Activated CD4-positive, alpha-beta T cell treated with anti-CD3 and anti-CD28 coated beads, Interleukin-2, amount 50 U/mL, for 48 hours (primary cell): ENCODE data around the gene KIF17.

Experiments
- DNase-seq, 2 experiments: peaks; one replicate each; pipeline ENCODE4 v3.0.0-alpha.2; 2020

Gene KIF17

GRCh38 chr1:20657024-20657423 lies 60.8 kb downstream of the KIF17 start:
- no peak for DNase-seq

DNA sequence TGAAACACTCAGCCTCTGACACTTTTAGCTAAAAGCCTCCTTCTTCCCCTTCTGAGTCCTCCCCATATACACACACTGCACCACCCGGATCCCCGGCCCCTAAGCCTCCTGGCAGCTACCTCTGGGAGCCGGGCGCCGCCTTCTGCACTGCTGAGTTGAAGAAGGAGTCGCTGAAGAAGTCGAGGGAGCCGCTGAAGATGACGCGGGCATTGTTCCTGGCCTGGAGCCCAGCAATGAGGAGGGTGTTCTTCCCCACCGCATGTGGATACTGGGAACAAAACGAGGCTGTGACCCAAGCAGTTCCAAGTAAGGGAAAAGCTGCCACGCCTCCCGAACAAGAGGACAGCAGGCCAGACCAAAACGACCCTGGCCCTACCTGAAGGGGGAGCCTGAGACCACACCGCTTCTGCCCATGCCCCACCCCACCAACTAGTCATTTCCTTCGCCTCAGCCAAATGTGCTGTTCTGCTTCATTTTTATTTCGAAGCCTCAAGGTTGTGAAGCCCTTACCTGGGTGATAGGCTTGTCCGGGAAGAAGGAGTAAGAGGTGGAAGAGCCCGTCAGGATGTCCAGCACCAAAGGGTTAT lies 63.6 kb downstream of the KIF17 start:
- no peak for DNase-seq

DNA sequence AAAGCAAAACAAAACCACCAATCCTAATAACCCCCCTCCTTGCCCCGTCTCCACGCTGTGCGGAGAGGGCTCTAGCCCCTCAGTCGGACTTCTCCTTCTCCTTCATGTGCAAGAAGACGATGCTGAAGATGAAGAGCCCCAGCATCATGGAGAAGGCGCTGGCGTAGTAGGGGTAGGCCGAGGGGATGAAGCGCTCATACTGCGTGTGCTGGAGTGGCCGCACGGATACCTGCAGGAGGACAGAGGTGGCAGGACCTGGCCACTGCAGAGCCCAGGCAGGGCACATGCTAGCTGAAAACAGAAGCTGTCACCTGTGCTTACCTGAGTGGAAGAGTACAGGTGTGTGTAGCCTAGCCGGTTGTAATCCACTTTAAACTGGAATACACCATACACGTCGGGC lies 65.5 kb downstream of the KIF17 start:
- no peak for DNase-seq

DNA sequence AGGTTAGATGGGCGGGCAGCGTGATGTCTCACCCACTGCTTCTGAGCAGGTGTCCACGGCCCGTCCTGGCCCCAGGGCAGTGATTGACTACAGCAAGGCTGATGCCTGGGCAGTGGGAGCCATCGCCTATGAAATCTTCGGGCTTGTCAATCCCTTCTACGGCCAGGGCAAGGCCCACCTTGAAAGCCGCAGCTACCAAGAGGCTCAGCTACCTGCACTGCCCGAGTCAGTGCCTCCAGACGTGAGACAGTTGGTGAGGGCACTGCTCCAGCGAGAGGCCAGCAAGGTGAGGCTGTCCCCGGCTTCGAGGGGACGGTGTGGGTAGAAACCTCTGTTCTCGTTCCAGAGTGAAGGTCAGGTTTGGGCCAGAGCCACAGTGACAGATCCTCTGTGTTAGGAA lies 68.9 kb downstream of the KIF17 start:
- DNase-seq = no peak

DNA sequence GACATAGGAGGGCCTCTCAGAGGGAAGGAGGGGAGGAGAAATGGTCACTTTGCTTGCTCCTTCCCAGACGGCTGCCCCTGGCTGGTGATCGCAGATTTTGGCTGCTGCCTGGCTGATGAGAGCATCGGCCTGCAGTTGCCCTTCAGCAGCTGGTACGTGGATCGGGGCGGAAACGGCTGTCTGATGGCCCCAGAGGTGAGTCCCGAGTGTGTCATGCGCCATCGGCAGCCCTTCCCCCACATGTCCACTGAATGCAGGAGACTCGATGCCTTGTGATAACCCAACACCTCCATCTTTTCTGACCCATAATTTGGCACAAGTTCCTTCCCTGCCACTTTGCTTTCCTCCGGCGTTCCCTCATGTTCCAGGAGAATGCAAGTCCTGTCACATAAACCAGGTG lies 69.4 kb downstream of the KIF17 start:
- DNase-seq = no peak

- no peak for DNase-seq
Observed at GRCh38 chr1:20645414-20645813, 72.4 kb downstream of the KIF17 start.

DNA sequence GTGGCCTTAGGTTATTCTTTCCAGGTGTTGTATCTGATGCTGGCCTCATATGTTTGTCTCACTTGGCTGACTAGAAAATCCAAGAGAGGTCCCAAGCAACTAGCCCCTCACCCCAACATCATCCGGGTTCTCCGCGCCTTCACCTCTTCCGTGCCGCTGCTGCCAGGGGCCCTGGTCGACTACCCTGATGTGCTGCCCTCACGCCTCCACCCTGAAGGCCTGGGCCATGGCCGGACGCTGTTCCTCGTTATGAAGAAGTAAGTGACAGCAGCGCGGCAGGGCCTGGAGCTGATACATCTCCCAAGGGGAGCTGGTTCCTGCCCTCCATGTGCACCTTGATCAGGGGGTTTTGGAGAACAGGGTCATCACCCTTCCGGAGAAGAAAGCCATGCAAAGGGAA lies 73.4 kb downstream of the KIF17 start:
- no peak for DNase-seq

DNA sequence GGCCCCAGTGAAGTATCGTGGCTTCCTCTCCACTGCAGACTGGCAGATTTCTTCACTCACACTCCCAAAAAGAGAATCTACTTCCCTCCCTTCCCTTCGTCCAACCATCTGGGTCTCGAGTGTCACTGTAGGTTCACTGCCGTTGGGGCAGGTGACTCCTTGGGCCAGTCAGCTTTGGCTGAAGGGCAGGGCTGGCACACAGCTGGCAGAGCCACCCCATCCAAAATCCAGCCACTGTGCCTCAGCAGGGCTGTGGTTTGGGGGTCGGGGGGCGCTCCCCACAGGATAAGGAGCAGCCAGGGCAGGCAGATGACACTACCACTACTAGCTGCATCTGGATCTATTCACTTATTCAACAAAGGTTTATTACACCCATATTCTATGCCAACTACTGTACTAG lies 74.7 kb downstream of the KIF17 start:
- DNase-seq = no peak

- no peak for DNase-seq
Observed at GRCh38 chr1:20641975-20642374, 75.8 kb downstream of the KIF17 start.

- DNase-seq = peak; percentile 53 to 68
Observed at GRCh38 chr1:20640183-20640597, 77.6 kb downstream of the KIF17 start.

DNA sequence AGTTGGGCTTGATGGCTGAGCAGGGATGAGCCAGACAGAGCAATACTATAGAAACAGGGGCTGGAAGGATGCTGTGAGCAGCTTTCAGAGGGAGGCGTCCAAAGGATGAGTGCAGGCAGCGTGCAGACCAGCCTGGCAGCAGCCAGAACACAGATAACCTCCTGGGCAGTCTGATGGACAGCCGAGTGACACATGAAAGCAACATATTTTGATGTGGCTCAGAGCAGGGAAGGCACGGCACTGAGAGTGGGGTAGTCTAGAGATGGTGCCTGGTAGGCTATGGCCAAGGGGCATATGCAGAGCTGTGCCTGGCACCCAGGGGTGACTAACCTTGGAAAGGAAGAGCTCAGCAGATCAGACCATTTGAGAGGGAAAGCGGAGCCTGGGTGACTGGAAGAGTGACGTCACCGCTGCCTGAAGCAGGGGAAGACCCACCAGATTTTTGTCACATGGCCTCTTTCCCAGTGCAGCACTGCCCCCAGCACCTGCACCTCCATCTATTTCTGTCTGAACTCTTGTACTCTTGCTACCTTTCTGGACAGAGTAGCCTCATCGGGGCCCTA lies 80.9 kb downstream of the KIF17 start:
- no peak for DNase-seq

GRCh38 chr1:20634594-20635084 lies 83.2 kb downstream of the KIF17 start:
- peak; percentile 9 to 33 for DNase-seq

GRCh38 chr1:20634065-20634593 lies 83.7 kb downstream of the KIF17 start:
- peak; percentile 9 to 29 for DNase-seq

DNA sequence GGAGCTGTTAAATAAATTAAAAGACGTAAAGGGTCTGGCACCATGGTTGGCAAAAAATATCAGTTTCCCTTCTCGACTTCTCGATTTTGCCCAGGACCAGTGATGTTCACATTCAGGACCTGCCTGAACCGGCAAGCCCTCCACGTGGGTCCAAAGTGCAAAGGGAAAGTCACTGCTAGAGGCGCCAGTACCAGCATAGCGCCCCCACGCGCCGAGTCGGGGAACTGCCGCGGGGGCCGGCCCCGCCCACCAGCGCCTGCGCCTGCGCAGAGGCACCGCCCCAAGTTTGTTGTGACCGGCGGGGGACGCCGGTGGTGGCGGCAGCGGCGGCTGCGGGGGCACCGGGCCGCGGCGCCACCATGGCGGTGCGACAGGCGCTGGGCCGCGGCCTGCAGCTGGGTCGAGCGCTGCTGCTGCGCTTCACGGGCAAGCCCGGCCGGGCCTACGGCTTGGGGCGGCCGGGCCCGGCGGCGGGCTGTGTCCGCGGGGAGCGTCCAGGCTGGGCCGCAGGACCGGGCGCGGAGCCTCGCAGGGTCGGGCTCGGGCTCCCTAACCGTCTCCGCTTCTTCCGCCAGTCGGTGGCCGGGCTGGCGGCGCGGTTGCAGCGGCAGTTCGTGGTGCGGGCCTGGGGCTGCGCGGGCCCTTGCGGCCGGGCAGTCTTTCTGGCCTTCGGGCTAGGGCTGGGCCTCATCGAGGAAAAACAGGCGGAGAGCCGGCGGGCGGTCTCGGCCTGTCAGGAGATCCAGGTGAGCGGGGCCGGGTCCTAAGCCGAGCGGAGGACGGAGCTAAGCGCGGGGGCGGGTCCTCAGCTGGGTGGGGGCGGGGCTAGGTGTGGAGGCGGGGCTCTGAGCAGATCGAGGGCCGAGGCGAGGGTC lies 84.4 kb downstream of the KIF17 start, which contains the start of gene PINK1:
Gene PINK1 (plus strand): TSS at position 269 of the 875 bp plus-strand sequence. CDS start 91 bp downstream, at position 360.
- DNase-seq = peak; percentile 78 to 85

GRCh38 chr1:20632386-20632785 lies 85.4 kb downstream of the KIF17 start:
- DNase-seq = no peak

GRCh38 chr1:20630729-20631128 lies 87.1 kb downstream of the KIF17 start:
- no peak for DNase-seq

DNA sequence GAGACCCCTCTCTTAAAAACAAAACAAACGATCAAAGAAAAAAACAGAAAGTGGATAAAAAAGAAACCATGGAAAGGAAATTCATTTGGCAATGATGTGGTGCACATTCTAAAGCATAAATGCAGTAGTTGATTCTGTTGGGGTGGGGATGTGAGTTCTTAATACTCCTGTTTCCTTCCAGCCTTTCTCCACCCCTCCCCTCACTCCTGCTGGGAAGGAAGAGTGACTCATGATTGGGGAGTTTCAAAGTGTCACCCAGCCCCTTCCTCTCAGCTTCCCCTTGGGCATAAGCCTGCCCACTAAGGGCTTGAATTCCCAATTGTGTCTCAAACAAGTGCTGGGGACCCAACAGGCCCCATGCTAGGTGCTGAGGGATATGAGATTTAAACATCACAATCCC lies 91.3 kb downstream of the KIF17 start:
- DNase-seq = no peak

DNA sequence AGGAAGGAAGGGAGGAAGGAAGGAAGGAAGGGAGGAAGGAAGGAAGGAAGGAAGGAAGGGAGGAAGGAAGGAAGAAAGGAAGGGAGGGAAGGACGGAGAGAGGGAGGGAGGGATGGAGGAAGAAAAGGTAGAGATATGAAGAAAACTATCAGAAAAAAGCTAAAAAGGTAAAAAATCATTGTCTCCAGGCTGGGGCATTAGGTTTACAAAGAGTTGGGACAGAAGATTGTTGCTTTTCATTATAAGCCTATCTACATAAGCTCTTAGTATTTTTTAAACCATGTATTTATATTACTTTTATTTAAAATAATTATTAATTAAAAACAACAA lies 91.7 kb downstream of the KIF17 start:
- DNase-seq = no peak

DNA sequence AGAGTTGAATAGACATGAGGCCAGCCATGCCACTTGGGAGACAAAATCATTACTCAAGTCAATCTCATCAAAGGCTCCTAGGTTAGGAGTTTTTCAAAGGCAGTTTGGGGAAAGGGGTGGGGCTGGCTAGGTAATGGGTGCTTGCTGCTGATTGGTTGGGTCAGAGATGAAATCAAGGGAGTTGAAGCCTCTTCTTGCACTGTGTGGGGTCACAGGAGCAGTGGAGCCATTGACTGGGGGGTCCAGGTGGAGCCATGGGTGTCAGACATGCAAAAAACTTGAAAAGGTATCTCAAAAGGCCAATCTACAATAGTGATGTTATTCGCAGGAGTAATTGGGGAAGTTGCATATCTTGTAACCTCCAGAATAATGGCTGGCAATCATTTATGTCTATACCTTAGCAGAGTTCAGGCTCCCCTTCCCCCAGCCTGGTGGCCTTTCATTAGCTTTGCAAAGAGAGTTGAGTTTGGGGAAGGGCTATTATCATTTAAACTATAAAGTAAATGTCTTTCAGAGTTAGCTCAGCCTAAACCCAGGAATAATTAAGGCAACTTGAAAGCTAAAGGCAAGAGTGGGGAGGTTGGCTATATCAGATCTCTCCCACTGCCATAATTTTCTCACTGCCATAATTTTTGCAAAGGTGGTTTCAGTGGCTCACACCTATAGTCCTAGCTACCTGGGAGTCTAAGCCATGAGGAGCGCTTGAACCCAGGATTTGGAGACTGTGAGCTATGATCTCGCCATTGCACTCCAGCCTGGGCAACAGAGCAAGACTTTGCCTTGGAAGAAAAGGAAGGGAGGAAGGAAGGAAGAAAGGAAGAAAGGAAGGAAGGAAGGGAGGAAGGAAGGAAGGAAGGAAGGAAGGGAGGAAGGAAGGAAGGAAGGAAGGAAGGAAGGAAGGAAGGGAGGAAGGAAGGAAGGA lies 92.4 kb downstream of the KIF17 start:
- no peak for DNase-seq

DNA sequence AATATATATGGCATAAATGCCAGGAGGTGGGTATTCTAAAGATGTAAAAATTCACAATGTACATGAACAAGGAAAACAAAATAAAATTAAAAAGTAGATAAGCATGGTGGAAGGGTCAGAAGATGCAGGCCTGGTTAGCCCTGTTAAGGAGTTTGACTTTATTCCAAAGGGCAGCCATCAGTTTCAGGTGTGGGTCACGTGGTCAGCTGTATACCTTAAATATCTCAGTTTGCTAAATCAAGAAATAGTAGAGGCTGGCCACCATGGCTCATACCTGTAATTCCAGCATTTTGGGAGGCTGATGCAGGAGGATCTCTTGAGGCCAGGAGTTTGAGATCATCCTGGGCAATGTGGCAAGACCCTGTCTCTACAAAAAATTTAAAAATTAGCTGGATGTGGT lies 93.1 kb downstream of the KIF17 start:
- no peak for DNase-seq

DNA sequence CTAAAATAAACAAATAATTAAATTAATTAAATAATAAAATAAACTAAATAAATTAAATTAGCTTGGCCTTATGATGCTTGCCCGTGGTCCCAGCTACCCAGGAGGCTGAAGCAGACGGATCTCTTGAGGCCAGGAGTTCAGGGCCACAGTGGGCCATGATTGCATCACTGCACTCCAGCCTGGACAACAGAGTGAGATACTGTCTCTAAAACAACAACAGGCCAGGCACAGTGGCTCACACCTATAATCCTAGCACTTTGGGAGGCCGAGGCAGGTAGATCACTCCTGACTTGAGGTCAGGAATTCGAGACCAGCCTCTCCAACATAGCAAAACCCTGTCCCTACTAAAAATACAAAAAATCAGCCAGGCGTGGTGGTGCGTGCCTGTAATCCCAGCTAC lies 96.8 kb downstream of the KIF17 start:
- no peak for DNase-seq

DNA sequence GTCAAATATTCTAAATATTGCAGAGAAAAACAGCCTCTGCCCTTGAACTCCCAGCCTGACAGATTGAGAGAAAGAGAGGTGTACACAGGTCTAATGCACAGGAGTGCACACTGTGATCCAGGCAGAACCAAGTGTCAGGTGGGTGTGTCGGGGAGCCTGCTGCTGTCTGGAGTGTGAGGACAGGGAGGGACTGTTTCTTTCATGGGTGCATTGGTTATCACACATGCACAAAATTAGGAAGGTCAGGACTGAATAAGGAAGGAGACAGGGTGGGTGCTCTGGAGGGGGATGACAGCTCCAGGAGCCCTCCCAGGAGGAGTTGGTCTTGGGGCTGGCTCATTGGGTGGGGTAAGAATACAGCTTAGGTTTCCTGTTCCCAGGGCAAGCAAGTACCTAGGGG lies 97.8 kb downstream of the KIF17 start:
- no peak for DNase-seq

DNA sequence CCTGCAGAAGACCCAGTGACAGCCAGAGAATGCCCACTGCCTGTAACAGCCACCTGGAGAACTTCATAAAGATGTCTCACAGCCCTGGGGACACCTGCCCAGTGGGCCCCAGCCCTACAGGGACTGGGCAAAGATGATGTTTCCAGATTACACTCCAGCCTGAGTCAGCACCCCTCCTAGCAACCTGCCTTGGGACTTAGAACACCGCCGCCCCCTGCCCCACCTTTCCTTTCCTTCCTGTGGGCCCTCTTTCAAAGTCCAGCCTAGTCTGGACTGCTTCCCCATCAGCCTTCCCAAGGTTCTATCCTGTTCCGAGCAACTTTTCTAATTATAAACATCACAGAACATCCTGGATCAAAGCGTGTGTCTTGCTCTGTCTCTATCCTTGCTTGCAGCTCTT lies 99.3 kb downstream of the KIF17 start:
- no peak for DNase-seq
